A549 (cell line): ENCODE measurements around the gene LAMA3. TPM values are rescaled to one million over a fixed set of nuclear protein-coding genes. Genes with fewer than 3 reads are reported as not detected.

Experiments used
- ATAC-seq, 2 experiments: fragments of 200-7000 bp in 1 of 2; fragments of >200 bp in 1 of 2; cut with Nextera tagmentation in 1 of 2; cut with Tn5 transposase in 1 of 2; 3 replicates each; pipeline versions ENCODE4 v1.8.0 to v1.9.1; 2018 to 2020; ENCODE audit warnings: mild to moderate bottlenecking in 1 of 2, moderate library complexity in 1 of 2
- CTCF ChIA-PET: fragments of 300-600 bp; sonication (Branson Sonifier 250); formaldehyde crosslinking; extraction: SDS; loops from one replicate; lab custom pipeline; 2021; ENCODE audit warnings: antibody characterized with exemption, inconsistent platforms; lab: Yijun Ruan, JAX
- POLR2A ChIA-PET: fragments of 350-600 bp; formaldehyde crosslinking; extraction: SDS; loops from one replicate; lab custom pipeline; 2021; ENCODE audit warnings: antibody characterized with exemption, inconsistent platforms; lab: Yijun Ruan, JAX
- DNase-seq, 2 experiments: peaks; one replicate each; pipeline versions ENCODE4 v3.0.0 to v3.0.0-alpha.2; 2011 to 2016; ENCODE audit warnings: low read depth in 1 of 2, low spot score in 1 of 2
- FAIRE-seq: peaks from 2 replicates; lab custom pipeline; 2011; peaks lifted over from hg19 to GRCh38; lab: Jason Lieb, UNC
- H3K27ac ChIP-seq, 2 experiments: fragments of >200 bp; sonication (Bioruptor Twin); formaldehyde crosslinking; 3 replicates each; pipeline ENCODE4 v1.5.1; 2016 to 2017
- H3K4me1 ChIP-seq: fragments of >200 bp; sonication (Bioruptor Twin); formaldehyde crosslinking; 3 replicates; pipeline ENCODE4 v1.6.1; 2016
- H3K4me2 ChIP-seq: fragments of >200 bp; sonication (Bioruptor Twin); formaldehyde crosslinking; 3 replicates; pipeline ENCODE4 v1.6.1; 2016
- H3K4me3 ChIP-seq: fragments of >200 bp; sonication (Bioruptor Twin); formaldehyde crosslinking; 3 replicates; pipeline ENCODE4 v1.5.1; 2016
- H3K9me3 ChIP-seq: fragments of >200 bp; sonication (Bioruptor Twin); formaldehyde crosslinking; 3 replicates; pipeline ENCODE4 v1.6.1; 2016
- CEBPB ChIP-seq, 2 experiments: fragments of >200 bp in 1 of 2; sonication (Bioruptor Twin) in 1 of 2; formaldehyde crosslinking in 1 of 2; IDR thresholded peaks; 2 replicates each; pipeline ENCODE4 v1.6.1; 2012 to 2016
- CHD4 ChIP-seq: fragments of 200-600 bp; sonication (generic); IDR thresholded peaks from 2 replicates; pipeline ENCODE4 v1.6.1; 2016; ENCODE audit warnings: antibody characterized with exemption, mild to moderate bottlenecking, borderline replicate concordance
- FOSL2 ChIP-seq, 2 experiments: fragments of 450-650 bp in 1 of 2; fragments of >200 bp in 1 of 2; sonication (Bioruptor Twin) in 1 of 2; formaldehyde crosslinking; IDR thresholded peaks; 2 replicates each; pipeline versions ENCODE4 v1.5.0 to v1.6.1; 2016 to 2020; ENCODE audit warnings: mild to moderate bottlenecking in 1 of 2, moderate library complexity in 1 of 2
- FOXS1 ChIP-seq: fragments of 250-450 bp; sonication (Bioruptor Pico); IDR thresholded peaks from 2 replicates; pipeline ENCODE4 v1.5.0; 2020; ENCODE audit warnings: mild to moderate bottlenecking, moderate library complexity
- HOXA7 ChIP-seq: fragments of 250-450 bp; sonication (Bioruptor Pico); IDR thresholded peaks from 2 replicates; pipeline ENCODE4 v1.5.0; 2020; ENCODE audit warnings: mild to moderate bottlenecking, moderate library complexity
- JUN ChIP-seq, 2 experiments: fragments of >200 bp; sonication (Bioruptor Twin); formaldehyde crosslinking; IDR thresholded peaks; 2 replicates in 1 of 2; 3 replicates in 1 of 2; pipeline ENCODE4 v1.6.1; 2016 to 2017
- KDM1A ChIP-seq: fragments of 200-600 bp; sonication (generic); IDR thresholded peaks from 2 replicates; pipeline ENCODE4 v1.6.1; 2016; ENCODE audit warnings: low read depth, mild to moderate bottlenecking
- MAFK ChIP-seq: fragments of 450-650 bp; IDR thresholded peaks from 2 replicates; pipeline ENCODE4 v1.6.1; 2014; ENCODE audit not compliant: partially characterized antibody
- MYC ChIP-seq: IDR thresholded peaks from 2 replicates; pipeline ENCODE4 v1.6.1; 2012; ENCODE audit warnings: mild to moderate bottlenecking, inconsistent platforms, low read length, improper control_type of control experiment, borderline replicate concordance
- NFE2L2 ChIP-seq: fragments of 150-350 bp; conservative IDR thresholded peaks from 2 replicates; pipeline ENCODE4 v1.6.1; 2014; ENCODE audit warnings: low read length
- PHF8 ChIP-seq: fragments of 200-600 bp; sonication (generic); IDR thresholded peaks from 2 replicates; pipeline ENCODE4 v1.6.1; 2016; ENCODE audit warnings: low read depth, mild to moderate bottlenecking, antibody characterized with exemption, moderate library complexity, borderline replicate concordance
- RAD21 ChIP-seq, 2 experiments: fragments of >200 bp in 1 of 2; sonication (Bioruptor Twin) in 1 of 2; formaldehyde crosslinking in 1 of 2; IDR thresholded peaks in 1 of 2; conservative IDR thresholded peaks in 1 of 2; 2 replicates in 1 of 2; 3 replicates in 1 of 2; pipeline ENCODE4 v1.6.1; 2012 to 2018; ENCODE audit warnings: inconsistent platforms in 1 of 2
- SMC3 ChIP-seq: fragments of >200 bp; sonication (Bioruptor Twin); formaldehyde crosslinking; IDR thresholded peaks from 3 replicates; pipeline ENCODE4 v1.6.1; 2018; ENCODE audit warnings: inconsistent platforms
- SREBF2 ChIP-seq: fragments of 450-650 bp; IDR thresholded peaks from 2 replicates; pipeline ENCODE4 v1.6.1; 2014; ENCODE audit warnings: mild to moderate bottlenecking, moderate library complexity
- WGBS: methylation state at CpG from one replicate; pipeline ENCODE4 v1.1.6; 2017; ENCODE audit errors: missing lambda C conversion rate; 5-methylcytosine and 5-hydroxymethylcytosine counted together
- polyA plus RNA-seq, 4 experiments: library from polyadenylated mRNA; depleted of rRNA in 3 of 4; stranded (reverse); fragments of >200 nt; fragmentation: RNase III in 1 of 4; extraction: RNeasy Plus Mini Kit Qiagen cat#74134 plus additional on column Dnase treatment in 1 of 4; gene quantifications; 2 replicates in 3 of 4; 3 replicates in 1 of 4; pipeline ENCODE4 v1.2.3, GENCODE V29; 2011 to 2017
- TF ChIP-seq, protein P1 (sequence below): fragments of 200-600 bp; sonication (generic); IDR thresholded peaks from 2 replicates; pipeline ENCODE4 v1.6.1; 2016; ENCODE audit warnings: antibody characterized with exemption, mild to moderate bottlenecking, moderate library complexity
- TF ChIP-seq, protein P2 (sequence below): fragments of 250-450 bp; sonication (Bioruptor Pico); IDR thresholded peaks from 2 replicates; pipeline ENCODE4 v1.5.0; 2020; ENCODE audit warnings: low read depth, mild to moderate bottlenecking, moderate library complexity
- TF ChIP-seq, protein P3 (sequence below): fragments of >200 bp; sonication (Bioruptor Twin); formaldehyde crosslinking; IDR thresholded peaks from 3 replicates; pipeline ENCODE4 v1.6.1; 2016
- TF ChIP-seq, protein P4 (sequence below): fragments of 450-650 bp; IDR thresholded peaks from 2 replicates; pipeline ENCODE4 v1.6.1; 2014; ENCODE audit warnings: antibody characterized with exemption
- TF ChIP-seq, protein P5 (sequence below): fragments of >200 bp; sonication (Bioruptor Twin); formaldehyde crosslinking; IDR thresholded peaks from 3 replicates; pipeline ENCODE4 v1.5.1; 2016

LAMA3 gene
- polyA plus RNA-seq, 2 of the 4 experiments (the other 2 are of a cell fraction), result 18.2 to 31.0 TPM

DNA sequence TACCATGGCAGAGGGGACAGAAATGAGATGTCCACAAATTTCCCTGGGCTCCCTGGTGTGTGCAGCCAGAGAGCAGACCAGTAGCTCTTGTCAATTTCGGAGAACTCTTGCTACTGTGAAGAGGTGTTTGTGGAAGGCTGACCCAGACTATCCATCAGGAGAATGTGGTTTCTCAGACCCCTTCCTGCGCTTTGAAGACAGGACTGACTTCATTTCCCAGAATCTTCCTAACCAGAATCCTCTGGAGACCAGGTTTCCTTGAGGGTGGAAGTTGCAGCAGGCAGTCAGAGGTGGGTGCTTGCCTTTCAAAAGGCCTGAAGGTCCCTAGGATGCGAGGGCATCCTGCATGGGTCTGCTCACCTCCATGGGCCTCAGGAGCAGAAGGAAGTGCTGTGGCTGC is 121.9 kb downstream of the LAMA3 start:
- Histone ChIP-seq H3K4me1 (no peaks in the 10 kb centered on the region), H3K4me3 (no peak overlapping the region), H3K4me2 (no peak overlapping the region), H3K9me3 (no peaks in the 10 kb centered on the region), H3K27ac (peak overlapping the region in 1 of 2 experiments; percentile 11; a peak in 2 of 6 replicates)
- 78% methylated on average over 3 of the region's 3 CpGs for WGBS
- POLR2A ChIA-PET, result no interaction called here
- no peak for FAIRE-seq
- CTCF ChIA-PET, result interaction anchor here (0.5 to 2.9 kb wide), 7 partner anchors 100 to 313 kb away, joined by 3 to 14 read pairs (median 3); no protein-coding TSS in a partner anchor
- ATAC-seq, result no peak
- TF ChIP-seq KDM1A (no peak), MAFK (no peak), CHD4 (no peak), CEBPB (IDR thresholded peaks at IDR 0.05) (no peak), FOXS1 (CRISPR knock-in tag) (no peak), HOXA7 (CRISPR knock-in tag) (no peak), PHF8 (no peak), SREBF2 (no peak), FOSL2 (IDR thresholded peaks at IDR 0.05) (no peak), FOSL2 (CRISPR knock-in tag; IDR thresholded peaks at IDR 0.05) (no peak), JUN (IDR thresholded peaks at IDR 0.05) (no peak), MYC (no peak), NFE2L2 (no peak)
- TF ChIP-seq, protein P1, sequence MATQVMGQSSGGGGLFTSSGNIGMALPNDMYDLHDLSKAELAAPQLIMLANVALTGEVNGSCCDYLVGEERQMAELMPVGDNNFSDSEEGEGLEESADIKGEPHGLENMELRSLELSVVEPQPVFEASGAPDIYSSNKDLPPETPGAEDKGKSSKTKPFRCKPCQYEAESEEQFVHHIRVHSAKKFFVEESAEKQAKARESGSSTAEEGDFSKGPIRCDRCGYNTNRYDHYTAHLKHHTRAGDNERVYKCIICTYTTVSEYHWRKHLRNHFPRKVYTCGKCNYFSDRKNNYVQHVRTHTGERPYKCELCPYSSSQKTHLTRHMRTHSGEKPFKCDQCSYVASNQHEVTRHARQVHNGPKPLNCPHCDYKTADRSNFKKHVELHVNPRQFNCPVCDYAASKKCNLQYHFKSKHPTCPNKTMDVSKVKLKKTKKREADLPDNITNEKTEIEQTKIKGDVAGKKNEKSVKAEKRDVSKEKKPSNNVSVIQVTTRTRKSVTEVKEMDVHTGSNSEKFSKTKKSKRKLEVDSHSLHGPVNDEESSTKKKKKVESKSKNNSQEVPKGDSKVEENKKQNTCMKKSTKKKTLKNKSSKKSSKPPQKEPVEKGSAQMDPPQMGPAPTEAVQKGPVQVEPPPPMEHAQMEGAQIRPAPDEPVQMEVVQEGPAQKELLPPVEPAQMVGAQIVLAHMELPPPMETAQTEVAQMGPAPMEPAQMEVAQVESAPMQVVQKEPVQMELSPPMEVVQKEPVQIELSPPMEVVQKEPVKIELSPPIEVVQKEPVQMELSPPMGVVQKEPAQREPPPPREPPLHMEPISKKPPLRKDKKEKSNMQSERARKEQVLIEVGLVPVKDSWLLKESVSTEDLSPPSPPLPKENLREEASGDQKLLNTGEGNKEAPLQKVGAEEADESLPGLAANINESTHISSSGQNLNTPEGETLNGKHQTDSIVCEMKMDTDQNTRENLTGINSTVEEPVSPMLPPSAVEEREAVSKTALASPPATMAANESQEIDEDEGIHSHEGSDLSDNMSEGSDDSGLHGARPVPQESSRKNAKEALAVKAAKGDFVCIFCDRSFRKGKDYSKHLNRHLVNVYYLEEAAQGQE, result no peak
- TF ChIP-seq, protein P2, sequence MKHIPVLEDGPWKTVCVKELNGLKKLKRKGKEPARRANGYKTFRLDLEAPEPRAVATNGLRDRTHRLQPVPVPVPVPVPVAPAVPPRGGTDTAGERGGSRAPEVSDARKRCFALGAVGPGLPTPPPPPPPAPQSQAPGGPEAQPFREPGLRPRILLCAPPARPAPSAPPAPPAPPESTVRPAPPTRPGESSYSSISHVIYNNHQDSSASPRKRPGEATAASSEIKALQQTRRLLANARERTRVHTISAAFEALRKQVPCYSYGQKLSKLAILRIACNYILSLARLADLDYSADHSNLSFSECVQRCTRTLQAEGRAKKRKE (CRISPR knock-in tag), result no peak
- TF ChIP-seq, protein P3, sequence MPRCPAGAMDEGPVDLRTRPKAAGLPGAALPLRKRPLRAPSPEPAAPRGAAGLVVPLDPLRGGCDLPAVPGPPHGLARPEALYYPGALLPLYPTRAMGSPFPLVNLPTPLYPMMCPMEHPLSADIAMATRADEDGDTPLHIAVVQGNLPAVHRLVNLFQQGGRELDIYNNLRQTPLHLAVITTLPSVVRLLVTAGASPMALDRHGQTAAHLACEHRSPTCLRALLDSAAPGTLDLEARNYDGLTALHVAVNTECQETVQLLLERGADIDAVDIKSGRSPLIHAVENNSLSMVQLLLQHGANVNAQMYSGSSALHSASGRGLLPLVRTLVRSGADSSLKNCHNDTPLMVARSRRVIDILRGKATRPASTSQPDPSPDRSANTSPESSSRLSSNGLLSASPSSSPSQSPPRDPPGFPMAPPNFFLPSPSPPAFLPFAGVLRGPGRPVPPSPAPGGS, result no peak
- TF ChIP-seq, protein P4, sequence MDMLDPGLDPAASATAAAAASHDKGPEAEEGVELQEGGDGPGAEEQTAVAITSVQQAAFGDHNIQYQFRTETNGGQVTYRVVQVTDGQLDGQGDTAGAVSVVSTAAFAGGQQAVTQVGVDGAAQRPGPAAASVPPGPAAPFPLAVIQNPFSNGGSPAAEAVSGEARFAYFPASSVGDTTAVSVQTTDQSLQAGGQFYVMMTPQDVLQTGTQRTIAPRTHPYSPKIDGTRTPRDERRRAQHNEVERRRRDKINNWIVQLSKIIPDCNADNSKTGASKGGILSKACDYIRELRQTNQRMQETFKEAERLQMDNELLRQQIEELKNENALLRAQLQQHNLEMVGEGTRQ, result no peak
- DNase-seq, result no peak

DNA sequence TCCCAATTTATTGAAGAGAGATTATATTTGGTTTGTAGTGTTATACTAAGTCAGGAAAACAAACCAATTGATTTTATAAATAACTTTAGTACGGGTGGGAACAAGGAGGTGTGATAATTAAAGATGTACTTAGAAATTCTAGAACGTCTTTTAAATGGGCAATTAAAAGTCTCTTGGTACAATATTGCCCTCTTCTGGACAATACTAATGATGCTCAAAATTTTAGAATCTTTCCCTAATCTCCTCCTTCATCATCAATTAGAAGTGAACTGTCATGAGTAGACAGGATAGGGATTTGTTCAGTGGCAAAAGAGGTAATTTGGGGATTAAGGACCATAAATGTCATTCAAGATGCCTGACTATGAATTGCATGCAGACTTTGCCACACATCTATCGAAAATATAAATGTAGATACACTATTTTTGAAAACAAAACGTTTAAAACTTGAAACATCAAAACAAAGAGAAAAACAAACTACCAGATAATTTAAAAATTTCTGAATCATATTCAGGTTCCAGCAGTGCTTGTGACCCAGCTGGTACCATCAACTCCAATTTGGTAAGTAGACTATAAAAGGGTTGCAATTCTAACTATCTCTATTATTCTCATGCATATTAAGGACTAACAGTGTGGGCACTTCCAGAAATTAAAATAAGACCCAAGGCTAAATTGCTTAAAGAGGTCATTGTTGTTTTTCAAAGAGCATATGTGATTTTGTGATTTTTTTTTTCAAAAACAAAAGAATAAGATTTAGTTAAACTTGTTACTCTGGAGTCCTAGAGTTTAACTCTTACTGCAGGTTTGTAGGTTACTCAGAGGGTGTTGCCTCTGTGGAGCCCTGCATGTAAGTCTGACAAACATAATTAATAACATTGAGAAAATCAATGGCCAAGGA is 123.5 kb downstream of the LAMA3 start:
- no peak for FAIRE-seq
- Histone ChIP-seq H3K4me2 (no peak overlapping the region), H3K4me3 (no peak overlapping the region), H3K9me3 (no peaks in the 10 kb centered on the region), H3K4me1 (no peaks in the 10 kb centered on the region), H3K27ac (peak overlapping the region in 1 of 2 experiments; percentile 39; a peak in 1 of 6 replicates)
- ChIA-PET POLR2A (no interaction called here), CTCF (interaction anchor here (0.7 to 1.8 kb wide), 7 partner anchors 16 to 310 kb away, joined by 3 to 5 read pairs (median 4); partner anchors contain the start of gene RMC1)
- WGBS, result 46% methylated on average over 4 of the region's 4 CpGs
- peak; percentile 8 to 19 for DNase-seq
- no peak for ATAC-seq
- no peak for TF ChIP-seq JUN (IDR thresholded peaks at IDR 0.05)
- TF ChIP-seq, protein P5, sequence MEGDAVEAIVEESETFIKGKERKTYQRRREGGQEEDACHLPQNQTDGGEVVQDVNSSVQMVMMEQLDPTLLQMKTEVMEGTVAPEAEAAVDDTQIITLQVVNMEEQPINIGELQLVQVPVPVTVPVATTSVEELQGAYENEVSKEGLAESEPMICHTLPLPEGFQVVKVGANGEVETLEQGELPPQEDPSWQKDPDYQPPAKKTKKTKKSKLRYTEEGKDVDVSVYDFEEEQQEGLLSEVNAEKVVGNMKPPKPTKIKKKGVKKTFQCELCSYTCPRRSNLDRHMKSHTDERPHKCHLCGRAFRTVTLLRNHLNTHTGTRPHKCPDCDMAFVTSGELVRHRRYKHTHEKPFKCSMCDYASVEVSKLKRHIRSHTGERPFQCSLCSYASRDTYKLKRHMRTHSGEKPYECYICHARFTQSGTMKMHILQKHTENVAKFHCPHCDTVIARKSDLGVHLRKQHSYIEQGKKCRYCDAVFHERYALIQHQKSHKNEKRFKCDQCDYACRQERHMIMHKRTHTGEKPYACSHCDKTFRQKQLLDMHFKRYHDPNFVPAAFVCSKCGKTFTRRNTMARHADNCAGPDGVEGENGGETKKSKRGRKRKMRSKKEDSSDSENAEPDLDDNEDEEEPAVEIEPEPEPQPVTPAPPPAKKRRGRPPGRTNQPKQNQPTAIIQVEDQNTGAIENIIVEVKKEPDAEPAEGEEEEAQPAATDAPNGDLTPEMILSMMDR, result peak; percentile 60
- TF ChIP-seq RAD21 (conservative IDR thresholded peaks at IDR 0.05 in 1 of 2, IDR thresholded peaks at IDR 0.05 in 1 of 2), result peak; percentile 65 to 74
- peak; percentile 55 for TF ChIP-seq SMC3
